ENCODE data around the gene FOXM1.

DNA sequence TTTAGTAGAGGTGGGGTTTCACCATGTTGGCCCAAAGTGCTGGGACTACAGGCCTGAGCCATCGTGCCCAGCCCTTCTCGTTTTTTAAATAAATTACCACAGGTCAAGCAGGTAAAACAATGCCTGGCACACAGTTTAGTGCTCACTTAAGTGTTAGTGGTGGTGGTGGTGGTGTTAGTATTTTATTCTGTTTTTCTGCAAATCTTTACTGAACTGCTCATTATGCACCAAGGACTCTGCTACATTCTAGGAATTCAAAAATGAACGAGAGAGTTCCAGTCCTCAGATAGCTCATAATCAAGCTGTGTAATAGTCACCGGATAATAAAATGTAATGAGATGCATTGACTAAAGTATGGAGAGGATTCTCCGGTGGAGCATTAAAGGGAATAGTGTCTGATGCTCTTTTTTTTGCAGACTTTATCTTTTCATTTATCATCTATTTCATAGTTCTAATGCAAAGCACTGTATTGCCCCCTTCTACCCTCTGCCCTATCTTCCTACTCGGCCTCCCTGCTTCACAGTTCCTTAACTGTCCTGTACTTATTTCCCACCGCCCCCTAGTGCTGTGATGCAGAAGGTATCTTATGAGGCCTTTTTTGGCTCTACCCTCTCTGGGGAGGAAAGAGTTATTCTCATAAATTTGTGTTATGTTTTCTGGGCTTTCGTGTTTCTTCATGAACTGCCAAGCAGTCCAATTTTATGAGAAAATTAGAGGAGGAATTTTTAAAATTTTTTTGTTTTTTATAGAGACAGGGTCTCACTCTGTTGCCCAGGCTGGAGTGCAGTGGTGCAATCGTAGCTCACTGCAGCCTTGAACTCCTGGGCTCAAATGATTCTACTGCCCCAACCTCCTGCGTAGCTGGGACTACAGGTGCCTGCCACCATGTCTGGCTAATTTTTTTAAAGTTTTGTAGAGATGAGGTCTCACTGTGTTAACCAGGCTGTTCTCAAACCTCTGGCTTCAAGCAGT is 63.5 kb downstream of the FOXM1 start:
- TF ChIP-seq, protein P1, sequence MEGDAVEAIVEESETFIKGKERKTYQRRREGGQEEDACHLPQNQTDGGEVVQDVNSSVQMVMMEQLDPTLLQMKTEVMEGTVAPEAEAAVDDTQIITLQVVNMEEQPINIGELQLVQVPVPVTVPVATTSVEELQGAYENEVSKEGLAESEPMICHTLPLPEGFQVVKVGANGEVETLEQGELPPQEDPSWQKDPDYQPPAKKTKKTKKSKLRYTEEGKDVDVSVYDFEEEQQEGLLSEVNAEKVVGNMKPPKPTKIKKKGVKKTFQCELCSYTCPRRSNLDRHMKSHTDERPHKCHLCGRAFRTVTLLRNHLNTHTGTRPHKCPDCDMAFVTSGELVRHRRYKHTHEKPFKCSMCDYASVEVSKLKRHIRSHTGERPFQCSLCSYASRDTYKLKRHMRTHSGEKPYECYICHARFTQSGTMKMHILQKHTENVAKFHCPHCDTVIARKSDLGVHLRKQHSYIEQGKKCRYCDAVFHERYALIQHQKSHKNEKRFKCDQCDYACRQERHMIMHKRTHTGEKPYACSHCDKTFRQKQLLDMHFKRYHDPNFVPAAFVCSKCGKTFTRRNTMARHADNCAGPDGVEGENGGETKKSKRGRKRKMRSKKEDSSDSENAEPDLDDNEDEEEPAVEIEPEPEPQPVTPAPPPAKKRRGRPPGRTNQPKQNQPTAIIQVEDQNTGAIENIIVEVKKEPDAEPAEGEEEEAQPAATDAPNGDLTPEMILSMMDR (IDR thresholded peaks at IDR 0.05): peak; percentile 20 to 77 (median 63)
- TF ChIP-seq POLR2A (IDR thresholded peaks at IDR 0.05): no peak

All from esophagus squamous epithelium (tissue), 4 donors.